OCI-LY3 (cell line): ENCODE results near the gene TWSG1.
"Not testable (repeated sequence)": the region's sequence is repeated elsewhere in the genome, so short reads cannot be mapped to it uniquely, and the experiment has no call there.

Experiments
- H2AFZ ChIP-seq: fragments of 200-600, 300-600 bp; shearing (Covaris generic); 2 replicates; pipeline ENCODE4 v1.6.0; 2014; ENCODE audit warnings: antibody characterized with exemption, low read depth, low read length
- H3K27ac ChIP-seq: fragments of 200-600, 300-600 bp; sonication (generic); 2 replicates; pipeline ENCODE4 v1.5.1; 2014; ENCODE audit warnings: mild to moderate bottlenecking, low read length, moderate library complexity, mixed read lengths
- H3K27me3 ChIP-seq: fragments of 200-600, 300-600 bp; sonication (generic); 2 replicates; pipeline ENCODE4 v1.6.1; 2014; ENCODE audit warnings: low read depth, low read length, mixed read lengths
- H3K36me3 ChIP-seq: fragments of 200-600, 300-600 bp; sonication (generic); replicated peaks from 2 replicates; pipeline ENCODE3; 2014; ENCODE audit warnings: low read depth, low read length, mixed read lengths
- H3K4me1 ChIP-seq: fragments of 300-600, 200-600 bp; sonication (generic); 2 replicates; pipeline ENCODE4 v1.6.1; 2014; ENCODE audit warnings: low read length, mixed read lengths
- H3K4me2 ChIP-seq: fragments of 200-600, 300-600 bp; sonication (generic); 2 replicates; pipeline ENCODE4 v1.6.1; 2014; ENCODE audit warnings: low read length, mixed read lengths
- H3K4me3 ChIP-seq: fragments of 300-600, 200-600 bp; sonication (generic); 2 replicates; pipeline ENCODE4 v1.5.1; 2014; ENCODE audit warnings: antibody characterized with exemption, mild to moderate bottlenecking, low read length, moderate library complexity
- H3K79me2 ChIP-seq: fragments of 300-600, 200-600 bp; shearing (Covaris generic); 2 replicates; pipeline ENCODE4 v1.6.1; 2014; ENCODE audit warnings: mild to moderate bottlenecking, low read length, mixed read lengths
- H3K9ac ChIP-seq: fragments of 300-600, 200-600 bp; shearing (Covaris generic); 2 replicates; pipeline ENCODE4 v1.6.0; 2014; ENCODE audit warnings: mild to moderate bottlenecking, low read length, moderate library complexity
- H3K9me3 ChIP-seq: fragments of 200-600, 300-600 bp; shearing (Covaris generic); 2 replicates; pipeline ENCODE4 v1.6.1; 2014; ENCODE audit warnings: low read length, mixed read lengths; ENCODE audit not compliant: insufficient read depth
- H4K20me1 ChIP-seq: fragments of 200-600, 300-600 bp; sonication (generic); 2 replicates; pipeline ENCODE4 v1.6.1; 2016; ENCODE audit warnings: low read length, mixed read lengths; ENCODE audit not compliant: insufficient read depth
- CTCF ChIP-seq: fragments of 200-600, 300-600 bp; sonication (generic); IDR thresholded peaks from 2 replicates; pipeline ENCODE4 v1.5.1; 2014; ENCODE audit warnings: antibody characterized with exemption, low read length, low read depth
- EZH2phosphoT487 ChIP-seq: fragments of 200-600 bp; shearing (Covaris generic); IDR thresholded peaks from 2 replicates; pipeline ENCODE4 v1.6.1; 2018; ENCODE audit warnings: antibody characterized with exemption, mixed run types, low read depth

TWSG1 gene

GRCh38 chr18:9421901-9422327, 87.3 kb downstream of the TWSG1 start:
- Histone ChIP-seq H3K27me3 (no peaks in the 10 kb centered on the region), H3K36me3 (no peaks in the 10 kb centered on the region), H3K27ac (no peak overlapping the region), H3K79me2 (no peaks in the 10 kb centered on the region), H3K4me1 (no peaks in the 10 kb centered on the region), H4K20me1 (no peaks in the 10 kb centered on the region), H3K9me3 (no peaks in the 10 kb centered on the region), H3K4me3 (no peak overlapping the region), H3K9ac (no peak overlapping the region), H2AFZ (no peak overlapping the region), H3K4me2 (no peak overlapping the region)
- TF ChIP-seq EZH2phosphoT487 (no peak), CTCF (no peak)

DNA sequence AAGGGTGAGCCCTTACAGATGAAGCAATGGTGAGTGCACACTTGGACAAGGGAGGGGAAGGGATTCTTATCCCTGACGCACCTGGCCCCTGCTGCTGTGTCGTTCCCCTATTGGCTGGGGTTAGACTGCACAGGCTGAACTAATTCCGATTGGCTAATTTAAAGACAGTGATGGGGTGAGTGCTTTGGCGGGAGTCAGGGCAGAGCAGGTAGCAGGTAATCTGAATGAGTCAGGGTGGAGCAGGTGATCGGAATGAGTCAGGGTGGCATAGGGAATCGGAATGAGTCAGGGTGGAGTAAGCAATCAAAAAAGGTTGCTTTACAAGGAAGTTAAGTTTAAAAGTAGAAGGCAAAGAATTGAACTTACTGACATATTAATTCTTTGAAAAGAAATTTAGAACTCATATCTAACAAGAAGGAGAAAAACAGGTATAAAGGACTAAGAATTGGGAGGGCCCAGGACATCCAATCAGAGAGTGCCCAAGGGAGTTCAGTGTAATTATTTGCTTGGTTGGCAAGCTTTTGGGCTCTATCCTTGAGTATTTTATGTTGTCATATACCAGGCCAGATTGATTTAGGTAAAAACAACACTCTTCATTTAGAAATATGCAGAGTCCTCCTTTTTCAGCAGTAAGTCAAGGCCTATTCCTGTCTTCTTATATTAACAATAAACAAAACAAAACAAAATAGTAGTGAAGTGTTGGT, 88.4 kb downstream of the TWSG1 start:
- no peak for TF ChIP-seq CTCF
- TF ChIP-seq EZH2phosphoT487: no peak
- Histone ChIP-seq H3K36me3 (no peaks in the 10 kb centered on the region), H3K4me1 (no peaks in the 10 kb centered on the region), H3K27me3 (no peaks in the 10 kb centered on the region), H3K79me2 (no peaks in the 10 kb centered on the region), H3K27ac (no peak overlapping the region), H3K4me2 (no peak overlapping the region), H3K4me3 (no peak overlapping the region), H2AFZ (no peak overlapping the region), H4K20me1 (no peaks in the 10 kb centered on the region), H3K9me3 (no peaks in the 10 kb centered on the region), H3K9ac (no peak overlapping the region)

- H3K36me3 ChIP-seq, H3K79me2 ChIP-seq, H3K4me3 ChIP-seq, H3K4me2 ChIP-seq, H3K27ac ChIP-seq, H3K27me3 ChIP-seq, H3K9ac ChIP-seq, H3K9me3 ChIP-seq, H3K4me1 ChIP-seq, H4K20me1 ChIP-seq, H2AFZ ChIP-seq: not testable (repeated sequence)
Observed at GRCh38 chr18:9423648-9424047, 89.1 kb downstream of the TWSG1 start.

DNA sequence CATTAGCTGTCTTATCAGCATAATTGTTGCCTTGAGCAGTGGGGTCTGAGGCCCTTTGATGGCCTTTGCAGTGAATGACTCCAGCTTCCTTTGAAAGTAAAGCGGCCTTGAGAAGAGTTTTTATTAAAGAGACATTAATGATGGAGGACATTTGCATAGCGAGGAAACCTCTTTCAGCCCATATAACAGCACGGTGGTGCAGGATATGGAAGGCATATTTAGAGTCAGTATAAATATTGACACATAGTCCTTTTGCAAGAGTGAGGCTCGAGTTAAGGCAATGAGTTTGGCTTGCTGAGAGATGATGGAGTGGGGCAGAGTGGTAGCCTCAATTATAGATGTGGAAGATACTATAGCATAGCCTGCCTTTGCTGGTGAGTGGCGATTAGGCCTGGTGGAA, 89.7 kb downstream of the TWSG1 start:
- not testable (repeated sequence) for H3K4me1 ChIP-seq, H3K9me3 ChIP-seq, H3K36me3 ChIP-seq, H4K20me1 ChIP-seq, H3K27me3 ChIP-seq, H3K4me3 ChIP-seq, H3K9ac ChIP-seq, H2AFZ ChIP-seq, H3K27ac ChIP-seq, H3K4me2 ChIP-seq, H3K79me2 ChIP-seq

GRCh38 chr18:9426753-9427152, 92.2 kb downstream of the TWSG1 start:
- Histone ChIP-seq H3K9me3 (no peaks in the 10 kb centered on the region), H3K27me3 (no peaks in the 10 kb centered on the region), H3K4me1 (no peaks in the 10 kb centered on the region), H3K36me3 (no peaks in the 10 kb centered on the region), H3K9ac (no peak overlapping the region), H3K27ac (no peak overlapping the region), H3K79me2 (no peaks in the 10 kb centered on the region), H3K4me3 (no peak overlapping the region), H4K20me1 (no peaks in the 10 kb centered on the region), H3K4me2 (no peak overlapping the region), H2AFZ (no peak overlapping the region)
- no peak for TF ChIP-seq CTCF
- no peak for TF ChIP-seq EZH2phosphoT487
